GM19328 (cell line): ENCODE measurements around the gene ADGRL4.
A peak's percentile ranks its signal among the peaks of the same experiment; 100 is the strongest.
"Not testable (repeated sequence)": the region's sequence is repeated elsewhere in the genome, so short reads cannot be mapped to it uniquely, and the experiment has no call there.

Source experiments
- ATAC-seq: cut with Tn5 transposase; IDR thresholded peaks from one replicate; pipeline ENCODE4 v1.9.1; 2021; ENCODE audit warnings: mild to moderate bottlenecking, moderate library complexity; ENCODE audit not compliant: unreplicated experiment

ADGRL4 gene

GRCh38 chr1:79006564-79006963 lies at the start of gene ADGRL4:
Gene ADGRL4 (minus strand): TSS chr1:79006730. CDS start chr1:79006654, 76 bp downstream.
- ATAC-seq: no peak

- no peak for ATAC-seq
Observed at GRCh38 chr1:79055856-79056255, 49.3 kb upstream of the ADGRL4 start.

DNA sequence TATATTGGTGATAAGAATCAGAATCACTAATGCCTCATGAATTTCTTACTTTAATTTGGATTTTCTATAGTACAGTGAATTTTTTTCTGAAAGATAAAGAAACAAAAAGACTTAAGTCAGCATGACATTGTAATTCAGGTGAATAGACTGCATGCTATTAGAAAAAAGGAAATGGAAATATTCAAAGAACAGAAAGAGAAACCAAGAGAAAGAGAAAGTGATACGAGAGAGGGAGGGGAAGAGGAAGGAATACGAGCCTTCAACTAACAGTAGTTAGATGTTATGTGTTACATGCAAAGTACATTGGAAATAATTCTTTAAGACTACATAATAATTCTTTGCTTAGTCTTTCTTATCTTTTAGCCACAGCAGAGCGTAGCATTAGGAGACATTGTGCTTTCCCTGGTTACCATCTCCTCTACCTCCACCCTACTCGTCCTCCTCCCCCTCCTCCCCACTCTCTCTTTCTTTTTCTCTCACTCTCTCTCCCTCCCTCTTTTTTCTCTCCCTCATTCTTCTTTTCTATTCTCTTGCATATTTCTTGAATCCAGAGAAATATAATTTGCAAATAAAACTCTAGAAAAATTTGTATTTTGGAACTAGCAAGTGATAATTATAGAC lies 46.4 kb upstream of the ADGRL4 start:
- ATAC-seq: peak; percentile 98

GRCh38 chr1:79044974-79045650 lies 38.6 kb upstream of the ADGRL4 start:
- ATAC-seq: no peak

GRCh38 chr1:79043506-79043905 lies 37.0 kb upstream of the ADGRL4 start:
- ATAC-seq: no peak

- no peak for ATAC-seq
Observed at GRCh38 chr1:79042539-79042938, 36.0 kb upstream of the ADGRL4 start.

GRCh38 chr1:79042117-79042516 lies 35.6 kb upstream of the ADGRL4 start:
- peak; percentile 59 for ATAC-seq

DNA sequence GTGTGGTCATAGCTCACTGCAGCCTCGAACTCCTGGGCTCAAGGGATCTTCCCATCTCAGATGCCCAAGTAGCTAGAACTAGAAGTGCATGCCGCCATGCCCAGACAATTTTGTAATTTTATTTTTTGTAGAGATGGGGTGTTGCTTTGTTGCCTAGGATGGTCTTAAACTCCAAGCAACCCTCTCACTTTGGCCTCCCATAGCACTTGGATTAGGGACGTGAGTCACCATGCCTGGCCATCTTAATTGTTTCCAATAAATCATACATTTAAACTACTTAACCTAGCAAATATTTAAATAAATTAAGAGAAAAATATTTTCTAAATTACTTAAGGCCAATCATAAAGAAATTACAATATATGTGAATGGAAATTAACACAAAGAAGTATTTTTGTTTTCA lies 35.1 kb upstream of the ADGRL4 start:
- ATAC-seq: no peak

DNA sequence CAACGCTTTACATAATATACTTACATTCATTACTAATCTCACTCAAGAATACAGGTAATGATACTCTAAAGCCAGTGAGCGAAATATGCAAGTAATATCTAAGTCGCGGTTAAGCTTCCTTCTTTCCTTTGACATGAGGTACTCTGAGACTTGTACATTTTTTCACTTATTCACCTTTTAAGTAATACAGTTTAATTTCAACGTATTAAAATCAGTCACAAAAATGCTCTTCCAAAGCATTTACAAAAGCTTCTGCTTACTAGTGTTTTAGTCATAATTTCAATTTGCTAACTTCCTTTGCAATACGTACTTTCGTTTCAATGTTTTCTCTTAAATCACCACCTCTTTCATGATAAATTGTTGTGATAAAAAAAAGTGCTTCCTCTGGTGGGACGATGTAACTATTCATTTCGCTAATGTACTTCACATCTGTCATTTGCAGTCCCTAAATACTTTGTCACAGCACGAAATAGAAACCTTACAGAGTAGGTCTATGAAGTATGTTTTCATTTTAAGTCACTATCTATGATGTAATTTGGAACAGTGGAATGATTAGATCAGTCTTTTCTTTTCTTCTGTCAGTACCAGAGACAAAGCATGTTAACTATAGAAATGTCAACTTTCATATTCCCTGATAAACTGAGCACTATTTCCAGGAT lies 34.0 kb upstream of the ADGRL4 start:
- peak; percentile 70 for ATAC-seq

GRCh38 chr1:79037085-79037484 lies 30.6 kb upstream of the ADGRL4 start:
- ATAC-seq: no peak

DNA sequence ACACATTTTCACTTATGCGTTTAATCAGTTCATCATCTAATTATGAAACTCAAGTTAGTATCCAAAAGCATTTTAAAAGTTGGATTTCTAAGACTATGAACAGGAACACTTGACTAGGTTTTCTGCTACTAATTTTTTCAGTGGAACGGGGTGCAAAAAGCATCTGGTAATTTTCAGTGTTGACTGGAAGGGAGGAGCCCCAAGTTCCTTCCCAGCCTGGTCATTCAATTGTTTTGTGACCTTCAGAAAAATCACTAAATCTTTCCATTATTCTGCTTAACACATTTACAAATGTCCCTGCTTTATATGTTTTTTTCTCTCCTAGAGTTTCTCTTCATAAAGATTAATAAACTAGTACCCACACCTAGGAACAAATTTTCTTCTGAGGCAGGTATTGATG lies 6.0 kb upstream of the ADGRL4 start:
- ATAC-seq: no peak

- ATAC-seq: no peak
Observed at GRCh38 chr1:79010589-79010988, 4.1 kb upstream of the ADGRL4 start.

GRCh38 chr1:79005945-79006344 lies 585 bp downstream of the ADGRL4 start:
- no peak for ATAC-seq

- no peak for ATAC-seq
Observed at GRCh38 chr1:79004916-79005315, 1.6 kb downstream of the ADGRL4 start.

GRCh38 chr1:78996791-78997190 lies 9.7 kb downstream of the ADGRL4 start:
- no peak for ATAC-seq

- no peak for ATAC-seq
Observed at GRCh38 chr1:78987042-78987441, 19.5 kb downstream of the ADGRL4 start.

DNA sequence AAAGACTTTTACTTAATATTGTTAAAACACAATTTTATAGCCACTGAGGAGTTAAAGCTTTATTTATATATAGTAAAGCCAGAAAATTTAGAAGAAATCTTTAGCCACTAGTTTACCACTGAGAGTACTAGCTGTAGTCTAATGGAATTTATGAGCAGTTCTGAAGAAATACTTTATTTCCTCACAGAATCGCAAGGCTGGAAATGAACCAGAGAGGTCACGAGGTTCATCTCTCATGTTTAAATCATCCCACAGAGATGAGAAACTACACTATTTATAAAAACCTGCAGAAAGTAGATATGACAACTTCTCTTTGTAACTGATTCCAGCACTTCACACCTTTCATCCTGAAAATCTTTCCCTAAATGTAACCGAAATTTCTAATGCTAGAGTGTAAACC lies 26.0 kb downstream of the ADGRL4 start:
- no peak for ATAC-seq

DNA sequence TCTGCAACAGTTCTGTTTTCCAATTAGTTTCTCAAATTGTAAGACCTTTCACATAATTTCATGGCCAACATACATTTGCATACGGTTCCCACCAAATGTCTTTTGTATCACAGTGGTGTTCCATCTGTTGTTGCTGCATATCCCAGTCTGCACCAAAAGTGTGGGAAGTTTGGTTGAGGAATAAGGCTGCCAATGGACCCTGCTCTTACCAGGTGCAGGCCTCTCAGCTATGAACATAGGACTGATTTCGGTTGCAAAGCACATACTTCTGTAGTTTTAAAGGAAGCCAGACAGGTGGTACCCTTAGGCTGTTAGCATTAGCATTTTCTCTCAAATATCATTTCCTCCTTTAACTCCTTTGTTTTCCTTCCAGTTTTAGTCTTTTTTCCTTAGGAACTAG lies 33.8 kb downstream of the ADGRL4 start:
- no peak for ATAC-seq

- ATAC-seq: not testable (repeated sequence)
Observed at GRCh38 chr1:78967091-78967490, 39.4 kb downstream of the ADGRL4 start.

DNA sequence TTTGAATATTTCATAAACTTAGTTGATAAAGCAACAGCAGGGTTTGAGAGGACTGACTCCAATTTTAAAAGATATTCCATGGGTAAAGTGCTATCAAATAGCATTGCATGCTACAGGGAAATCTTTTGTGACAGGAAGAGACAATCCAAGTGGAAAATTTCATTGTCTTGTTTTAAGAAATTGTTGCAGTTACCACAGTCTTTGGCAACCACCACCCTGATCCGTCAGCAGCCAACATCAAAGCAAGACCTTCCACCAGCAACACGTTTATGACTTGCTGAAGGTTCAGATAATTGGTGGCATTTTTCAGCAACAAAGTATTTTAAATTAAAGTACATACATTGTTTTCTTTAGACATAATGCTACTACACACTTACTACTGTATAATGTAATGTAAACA lies 47.8 kb downstream of the ADGRL4 start:
- ATAC-seq: no peak

DNA sequence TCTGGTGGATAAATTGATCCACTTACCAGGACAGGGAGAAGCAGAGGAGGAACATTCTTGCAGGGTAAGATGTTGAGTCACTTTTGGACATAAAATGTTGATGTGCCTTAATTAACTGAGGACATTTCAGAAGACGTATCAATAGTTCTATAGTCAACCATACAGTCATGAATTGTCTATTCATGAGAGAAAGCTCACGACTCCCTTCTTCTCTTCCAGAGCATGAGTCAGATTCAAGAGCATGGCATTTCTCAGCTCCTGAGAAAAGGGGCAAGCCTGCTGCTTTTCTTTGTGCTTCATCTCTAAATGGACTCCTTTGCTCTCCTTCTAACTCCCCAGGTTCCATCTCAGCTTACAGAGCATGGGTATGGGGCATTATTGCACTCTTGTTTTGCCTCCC lies 55.7 kb downstream of the ADGRL4 start:
- ATAC-seq: no peak

DNA sequence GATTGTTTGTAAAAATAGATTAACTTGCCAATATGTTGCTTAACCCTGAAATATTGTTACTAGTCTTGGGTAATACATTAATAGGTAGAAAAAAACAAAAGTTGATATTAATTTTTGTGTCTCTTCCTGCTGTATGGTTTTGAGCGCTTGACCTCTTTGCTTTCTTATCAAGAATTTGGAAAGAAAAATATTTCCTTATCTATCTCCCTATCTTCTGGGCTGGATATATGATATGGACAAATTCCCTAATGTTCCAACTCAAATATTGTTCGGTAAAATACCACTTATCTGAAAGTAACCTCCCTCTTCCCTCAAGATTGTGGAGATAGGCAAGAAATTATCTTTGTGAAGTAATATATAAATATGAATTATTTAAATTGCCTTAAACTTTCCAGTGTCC lies 57.3 kb downstream of the ADGRL4 start:
- ATAC-seq: no peak
